HG02870 (cell line): ENCODE measurements around the gene PIN1.

Experiments
- ATAC-seq: cut with Tn5 transposase; IDR thresholded peaks from one replicate; pipeline ENCODE4 v1.9.1; 2021; ENCODE audit warnings: mild to moderate bottlenecking, moderate library complexity; ENCODE audit not compliant: unreplicated experiment

The PIN1 gene

GRCh38 chr19:9854282-9854846, 19.2 kb downstream of the PIN1 start:
- ATAC-seq = no peak

DNA sequence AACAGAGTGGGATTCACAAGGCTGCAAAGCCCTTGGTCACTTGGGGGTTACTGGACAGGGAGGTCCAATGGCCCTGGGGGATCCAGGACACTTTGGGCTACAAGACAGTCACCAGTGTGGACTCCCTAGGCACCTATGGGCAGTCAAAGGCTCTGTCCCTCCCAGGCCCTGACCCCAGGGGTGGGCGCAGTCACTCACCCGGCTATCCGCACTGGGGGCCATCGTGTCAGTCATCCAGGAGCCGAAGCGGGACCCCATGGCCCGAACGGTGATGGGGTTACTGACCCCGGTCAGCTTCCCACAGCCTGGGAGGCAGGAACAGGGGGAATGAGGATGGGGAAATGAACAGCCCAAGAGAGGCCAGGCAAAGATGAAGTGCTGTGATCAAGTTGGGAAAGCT, 21.5 kb downstream of the PIN1 start:
- no peak for ATAC-seq

GRCh38 chr19:9857076-9857721, 22.1 kb downstream of the PIN1 start:
- no peak for ATAC-seq

DNA sequence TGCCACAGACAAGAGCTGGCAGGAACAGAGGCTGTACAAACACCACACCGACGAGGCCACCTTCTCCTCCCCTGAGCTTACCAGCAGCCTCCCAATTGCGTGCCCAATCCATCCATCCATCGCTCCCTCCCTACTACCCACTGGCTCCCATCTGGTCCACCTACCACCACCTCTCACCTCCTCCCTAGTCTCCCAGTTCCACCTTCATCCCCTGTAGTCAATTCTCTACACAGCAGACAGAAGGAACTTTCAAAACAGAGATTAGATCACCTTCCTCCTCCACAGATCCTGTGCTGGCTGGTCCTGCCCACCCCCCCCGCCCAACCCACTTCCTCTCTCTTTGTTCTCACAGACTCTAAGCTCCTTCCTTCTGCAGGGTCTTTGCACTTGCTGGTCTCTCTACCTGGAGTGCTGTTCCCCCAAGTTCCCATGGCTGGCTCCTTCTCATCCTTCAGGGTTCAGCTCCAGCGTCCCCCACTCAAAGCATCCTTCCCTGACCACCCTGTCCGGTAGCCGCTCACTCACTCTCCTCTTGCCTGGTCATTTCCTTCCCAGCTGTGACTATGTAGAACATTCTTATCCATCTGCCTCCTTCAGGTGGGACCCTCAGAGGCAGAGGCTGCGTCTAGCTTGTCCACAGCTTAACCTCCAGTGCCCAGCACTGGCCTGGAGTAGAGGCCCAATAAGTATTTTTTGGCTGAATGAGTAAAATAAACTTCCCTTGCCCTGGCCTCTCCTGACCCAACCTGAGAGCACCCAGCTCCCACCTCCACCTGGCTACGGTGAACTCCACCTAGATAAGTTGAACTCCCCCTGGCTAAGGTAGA, 23.0 kb downstream of the PIN1 start:
- ATAC-seq = no peak

- ATAC-seq = no peak
Observed at GRCh38 chr19:9858766-9859165, 23.6 kb downstream of the PIN1 start.

- ATAC-seq = no peak
Observed at GRCh38 chr19:9860407-9860806, 25.3 kb downstream of the PIN1 start.

- no peak for ATAC-seq
Observed at GRCh38 chr19:9861503-9861902, 26.4 kb downstream of the PIN1 start.

DNA sequence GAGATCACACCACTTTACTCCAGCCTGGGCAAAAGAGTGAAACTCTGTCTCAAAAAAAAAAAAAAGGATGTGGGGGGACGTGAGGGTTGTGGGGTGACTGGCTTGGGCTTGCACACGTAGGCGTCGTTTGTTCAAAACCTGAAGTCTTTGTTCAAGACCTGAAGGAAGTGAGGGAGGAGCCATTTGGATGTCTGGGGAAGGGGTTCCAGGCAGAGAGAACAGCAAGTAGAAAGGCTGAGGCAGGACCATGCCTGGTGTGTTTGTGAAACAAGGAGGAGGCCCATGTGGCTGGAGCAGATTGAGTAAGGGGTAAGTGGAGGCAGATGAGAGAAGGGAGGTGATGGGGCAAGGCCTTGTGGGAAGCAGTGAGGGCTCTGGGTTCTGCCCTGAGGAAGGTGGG, 27.8 kb downstream of the PIN1 start:
- ATAC-seq = no peak

DNA sequence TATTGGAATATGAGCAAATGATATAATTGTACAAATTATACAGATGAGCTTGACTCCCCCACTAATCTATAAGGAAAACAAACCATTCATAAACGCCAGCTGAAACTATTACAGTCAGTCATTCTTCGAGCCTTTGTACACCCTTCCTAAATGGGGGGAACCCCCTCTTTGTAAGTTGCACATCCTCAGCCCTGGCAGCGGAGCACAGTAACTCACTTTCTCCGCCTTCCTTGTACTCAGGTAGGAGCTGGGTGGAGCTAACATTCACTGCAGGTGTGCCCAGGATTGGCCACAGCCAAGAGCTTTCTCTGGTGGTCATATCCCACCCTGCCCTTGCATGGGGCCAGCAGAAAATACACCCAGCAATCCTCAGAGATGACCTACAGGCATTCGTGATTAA, 28.6 kb downstream of the PIN1 start:
- no peak for ATAC-seq

DNA sequence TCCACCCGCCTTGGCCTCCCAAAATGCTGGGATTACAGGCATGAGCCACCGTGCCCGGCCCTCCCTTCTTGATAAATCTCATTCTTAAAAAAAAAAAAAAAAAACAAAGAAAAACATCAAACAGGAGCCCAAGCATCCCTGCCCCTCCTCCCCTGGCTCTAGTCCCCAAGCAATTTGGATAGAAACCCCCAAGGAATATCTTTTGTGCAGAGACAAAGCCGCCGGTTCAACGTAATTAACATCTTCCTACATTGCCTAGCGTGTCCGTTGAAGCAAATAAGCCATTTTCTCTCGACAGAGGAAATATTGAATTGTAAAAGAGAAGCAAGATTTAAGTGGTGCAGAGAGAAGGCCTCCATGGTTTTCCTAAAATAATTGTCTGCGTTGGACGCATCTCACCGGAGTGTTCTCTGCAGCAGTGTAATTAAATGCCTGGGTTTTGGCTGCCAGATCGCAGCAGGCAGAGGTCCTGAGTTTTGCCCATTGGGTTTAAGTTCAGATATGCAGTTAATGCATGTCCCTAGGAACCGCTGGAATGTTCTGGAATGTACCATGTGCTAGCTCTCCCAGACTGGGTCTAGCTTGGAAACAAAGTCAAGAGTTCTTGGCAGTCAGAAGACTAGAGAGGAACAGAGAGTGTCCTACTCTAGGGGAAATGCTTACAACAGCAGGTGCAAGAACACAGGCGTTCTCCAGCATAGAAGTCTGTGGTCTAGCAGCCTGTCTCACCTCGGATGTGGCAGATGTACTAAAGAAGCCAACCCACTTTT, 30.8 kb downstream of the PIN1 start:
- ATAC-seq = no peak

- no peak for ATAC-seq
Observed at GRCh38 chr19:9868983-9869617, 34.0 kb downstream of the PIN1 start.

GRCh38 chr19:9871626-9872338, 36.7 kb downstream of the PIN1 start:
- ATAC-seq = no peak

GRCh38 chr19:9872618-9873242, 37.6 kb downstream of the PIN1 start:
- no peak for ATAC-seq

GRCh38 chr19:9875031-9875627, 40.0 kb downstream of the PIN1 start:
- no peak for ATAC-seq

- no peak for ATAC-seq
Observed at GRCh38 chr19:9875796-9876195, 40.7 kb downstream of the PIN1 start.

DNA sequence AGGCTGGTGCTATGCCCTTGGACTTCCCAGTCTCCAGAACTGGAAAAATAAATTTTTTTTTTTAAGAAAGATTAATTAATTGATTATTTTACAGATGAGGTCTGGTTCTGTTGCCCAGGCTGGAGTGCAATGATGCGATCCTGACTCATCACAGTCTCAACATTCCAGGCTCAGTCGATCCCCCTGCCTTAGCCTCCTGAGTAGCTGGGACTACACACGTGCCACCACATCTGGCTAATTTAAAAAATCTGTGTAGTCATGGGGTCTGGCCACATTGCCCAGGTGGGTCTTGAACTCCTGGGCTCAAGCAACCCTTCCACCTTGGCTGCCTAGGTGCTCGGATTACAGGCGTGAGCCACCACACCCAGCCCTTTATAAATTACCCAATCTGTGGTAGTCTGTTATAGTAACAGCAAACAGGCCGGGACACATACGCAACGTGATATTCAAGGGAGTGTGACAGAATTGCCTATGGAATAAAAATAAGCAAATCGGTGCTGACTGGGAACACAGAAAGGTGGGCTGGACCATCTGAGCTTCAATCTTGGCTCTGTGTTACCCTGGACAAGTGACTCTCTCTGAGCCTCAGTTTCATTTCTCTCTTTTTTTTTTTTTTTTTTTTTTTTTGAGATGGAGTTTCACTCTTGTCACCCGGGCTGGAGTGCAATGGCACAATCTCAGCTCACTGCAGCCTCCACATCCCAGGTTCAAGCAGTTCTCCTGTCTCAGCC, 42.8 kb downstream of the PIN1 start:
- no peak for ATAC-seq

- no peak for ATAC-seq
Observed at GRCh38 chr19:9878511-9879196, 43.5 kb downstream of the PIN1 start.

GRCh38 chr19:9881720-9882119, 46.6 kb downstream of the PIN1 start:
- no peak for ATAC-seq
